ENCODE data around the gene CCDC146. TPM values are rescaled to one million over a fixed set of nuclear protein-coding genes. Genes with fewer than 3 reads are reported as not detected.

Gene CCDC146
- polyA plus RNA-seq, 1 of the 3 experiments (the other 2 are of a cell fraction), result 2.7 TPM

GRCh38 chr7:77223261-77223660, 100.8 kb downstream of the CCDC146 start:
- no peak overlapping the region for H3K27ac ChIP-seq (ENCODE audit: low read depth in 2 of 2, low read length in 1 of 2)
- DNase-seq, result no peak
- no peaks in the 10 kb centered on the region for H3K9me2 ChIP-seq
- no peaks in the 10 kb centered on the region for H3K27me3 ChIP-seq (ENCODE audit: insufficient read depth)
- H3K4me3 ChIP-seq (ENCODE audit: low read depth in 2 of 2, low read length in 1 of 2), result no peak overlapping the region
- no peak overlapping the region for H3K4me2 ChIP-seq
- TF ChIP-seq TCF12 (IDR thresholded peaks at IDR 0.05) (no peak), GABPA (IDR thresholded peaks at IDR 0.05; ENCODE audit: low read depth) (no peak), EZH2phosphoT487 (IDR thresholded peaks at IDR 0.05; ENCODE audit: borderline replicate concordance, low read depth) (no peak), TAF1 (IDR thresholded peaks at IDR 0.05; ENCODE audit: borderline replicate concordance, low read depth, low read length) (no peak), USF2 (IDR thresholded peaks at IDR 0.05; ENCODE audit: borderline replicate concordance, low read depth, low read length) (no peak), RCOR1 (IDR thresholded peaks at IDR 0.05; ENCODE audit: low read length) (no peak), MXI1 (IDR thresholded peaks at IDR 0.05; ENCODE audit: low read depth, low read length) (no peak), CTCF (IDR thresholded peaks at IDR 0.05) (no peak), RAD21 (IDR thresholded peaks at IDR 0.05; ENCODE audit: low read length) (no peak)
- TF ChIP-seq, protein P1, sequence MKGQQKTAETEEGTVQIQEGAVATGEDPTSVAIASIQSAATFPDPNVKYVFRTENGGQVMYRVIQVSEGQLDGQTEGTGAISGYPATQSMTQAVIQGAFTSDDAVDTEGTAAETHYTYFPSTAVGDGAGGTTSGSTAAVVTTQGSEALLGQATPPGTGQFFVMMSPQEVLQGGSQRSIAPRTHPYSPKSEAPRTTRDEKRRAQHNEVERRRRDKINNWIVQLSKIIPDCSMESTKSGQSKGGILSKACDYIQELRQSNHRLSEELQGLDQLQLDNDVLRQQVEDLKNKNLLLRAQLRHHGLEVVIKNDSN (IDR thresholded peaks at IDR 0.05; ENCODE audit: borderline replicate concordance, low read depth), result no peak
- no peaks in the 10 kb centered on the region for H4K20me1 ChIP-seq (ENCODE audit: insufficient read depth)
- H3K79me2 ChIP-seq (ENCODE audit: insufficient read depth), result no peaks in the 10 kb centered on the region
- 0 out of 2 replicates have a peak, but pooled peaks cover 7% of the 10 kb centered on the region for H3K9me3 ChIP-seq
- H2AFZ ChIP-seq (ENCODE audit: low read depth), result no peak overlapping the region
- ChIA-PET CTCF (interaction anchor here (2.0 kb wide), 1 partner anchor 24 kb away, joined by 9 read pairs; no protein-coding TSS in a partner anchor), POLR2A (no interaction called here)
- 86% methylated on average over 2 of the region's 2 CpGs for WGBS (ENCODE audit: low lambda C conversion rate)
- no peaks in the 10 kb centered on the region for H3F3A ChIP-seq (replicated peaks; ENCODE audit: insufficient read depth)
- H3K36me3 ChIP-seq (replicated peaks in 1 of 2; ENCODE audit: control insufficient read depth in 1 of 2, insufficient read depth in 2 of 2, low read length in 1 of 2), result no peaks in the 10 kb centered on the region
- H3K9ac ChIP-seq, result no peak overlapping the region
- 0 out of 4 replicates have a peak, but pooled peaks cover 0 to 6% of the 10 kb centered on the region in 2 experiments for H3K4me1 ChIP-seq (ENCODE audit: control insufficient read depth in 1 of 2, insufficient read depth in 2 of 2, low read depth in 1 of 2, low read length in 1 of 2)

GRCh38 chr7:77226357-77226839, 104.0 kb downstream of the CCDC146 start:
- 88% methylated on average over 1 of the region's 1 CpG for whole genome bisulfite sequencing (ENCODE audit: low lambda C conversion rate)
- Histone ChIP-seq H3F3A (replicated peaks; ENCODE audit: insufficient read depth) (no peaks in the 10 kb centered on the region), H3K4me2 (no peak overlapping the region), H3K9me3 (no peaks in the 10 kb centered on the region), H3K79me2 (ENCODE audit: insufficient read depth) (no peaks in the 10 kb centered on the region), H2AFZ (ENCODE audit: low read depth) (no peak overlapping the region), H4K20me1 (ENCODE audit: insufficient read depth) (no peaks in the 10 kb centered on the region), H3K9me2 (no peaks in the 10 kb centered on the region), H3K36me3 (replicated peaks in 1 of 2; ENCODE audit: control insufficient read depth in 1 of 2, insufficient read depth in 2 of 2, low read length in 1 of 2) (no peaks in the 10 kb centered on the region), H3K27ac (ENCODE audit: low read depth in 2 of 2, low read length in 1 of 2) (no peak overlapping the region), H3K9ac (no peak overlapping the region), H3K4me3 (ENCODE audit: low read depth in 2 of 2, low read length in 1 of 2) (no peak overlapping the region), H3K4me1 (ENCODE audit: control insufficient read depth in 1 of 2, insufficient read depth in 2 of 2, low read depth in 1 of 2, low read length in 1 of 2) (0 out of 4 replicates have a peak, but pooled peaks cover 0 to 6% of the 10 kb centered on the region in 2 experiments), H3K27me3 (ENCODE audit: insufficient read depth) (no peaks in the 10 kb centered on the region)
- ChIA-PET CTCF (interaction anchor here (1.1 to 1.7 kb wide), 4 partner anchors 10 to 105 kb away, joined by 3 to 6 read pairs (median 4); no protein-coding TSS in a partner anchor), POLR2A (no interaction called here)
- DNase-seq, result no peak
- TF ChIP-seq TCF12 (IDR thresholded peaks at IDR 0.05) (no peak), ELF1 (IDR thresholded peaks at IDR 0.05) (no peak), POLR2AphosphoS5 (IDR thresholded peaks at IDR 0.05; ENCODE audit: low read depth, low read length) (no peak), FOXM1 (IDR thresholded peaks at IDR 0.05; ENCODE audit: low read depth) (no peak), TAF1 (IDR thresholded peaks at IDR 0.05; ENCODE audit: borderline replicate concordance, low read depth, low read length) (no peak), YY1 (IDR thresholded peaks at IDR 0.05; ENCODE audit: low read depth) (no peak), TEAD4 (IDR thresholded peaks at IDR 0.05; ENCODE audit: borderline replicate concordance, insufficient read depth) (no peak), CTCF (IDR thresholded peaks at IDR 0.05) (no peak), EZH2phosphoT487 (IDR thresholded peaks at IDR 0.05; ENCODE audit: borderline replicate concordance, low read depth) (no peak)
- TF ChIP-seq, protein P2, sequence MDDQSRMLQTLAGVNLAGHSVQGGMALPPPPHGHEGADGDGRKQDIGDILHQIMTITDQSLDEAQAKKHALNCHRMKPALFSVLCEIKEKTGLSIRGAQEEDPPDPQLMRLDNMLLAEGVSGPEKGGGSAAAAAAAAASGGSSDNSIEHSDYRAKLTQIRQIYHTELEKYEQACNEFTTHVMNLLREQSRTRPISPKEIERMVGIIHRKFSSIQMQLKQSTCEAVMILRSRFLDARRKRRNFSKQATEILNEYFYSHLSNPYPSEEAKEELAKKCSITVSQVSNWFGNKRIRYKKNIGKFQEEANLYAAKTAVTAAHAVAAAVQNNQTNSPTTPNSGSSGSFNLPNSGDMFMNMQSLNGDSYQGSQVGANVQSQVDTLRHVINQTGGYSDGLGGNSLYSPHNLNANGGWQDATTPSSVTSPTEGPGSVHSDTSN (IDR thresholded peaks at IDR 0.05), result no peak
- TF ChIP-seq, protein P3, sequence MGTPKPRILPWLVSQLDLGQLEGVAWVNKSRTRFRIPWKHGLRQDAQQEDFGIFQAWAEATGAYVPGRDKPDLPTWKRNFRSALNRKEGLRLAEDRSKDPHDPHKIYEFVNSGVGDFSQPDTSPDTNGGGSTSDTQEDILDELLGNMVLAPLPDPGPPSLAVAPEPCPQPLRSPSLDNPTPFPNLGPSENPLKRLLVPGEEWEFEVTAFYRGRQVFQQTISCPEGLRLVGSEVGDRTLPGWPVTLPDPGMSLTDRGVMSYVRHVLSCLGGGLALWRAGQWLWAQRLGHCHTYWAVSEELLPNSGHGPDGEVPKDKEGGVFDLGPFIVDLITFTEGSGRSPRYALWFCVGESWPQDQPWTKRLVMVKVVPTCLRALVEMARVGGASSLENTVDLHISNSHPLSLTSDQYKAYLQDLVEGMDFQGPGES (IDR thresholded peaks at IDR 0.05; ENCODE audit: low read depth, low read length), result no peak
- TF ChIP-seq, protein P1 (IDR thresholded peaks at IDR 0.05; ENCODE audit: borderline replicate concordance, low read depth), result no peak
